H9 (cell line): Measurements from ENCODE around the gene MN1. TPM values are rescaled to one million over a fixed set of nuclear protein-coding genes. Genes with fewer than 3 reads are reported as not detected.

Source experiments
- DNase-seq: peaks from one replicate; pipeline ENCODE4 v3.0.0-alpha.2; 2017
- H2AFZ ChIP-seq: one replicate; pipeline ENCODE4 v1.6.1; 2013; ENCODE audit warnings: mild to moderate bottlenecking, low read length, control low read depth, moderate library complexity
- H2AK5ac ChIP-seq: 2 replicates; pipeline ENCODE4 v1.6.1; 2013; ENCODE audit warnings: low read length, control low read depth, mixed read lengths; ENCODE audit not compliant: insufficient read length
- H2BK120ac ChIP-seq: one replicate; pipeline ENCODE4 v1.6.1; 2013; ENCODE audit warnings: low read depth, mild to moderate bottlenecking, low read length, control low read depth, inconsistent platforms; ENCODE audit not compliant: poor library complexity, severe bottlenecking
- H2BK12ac ChIP-seq: 2 replicates; pipeline ENCODE4 v1.6.1; 2013; ENCODE audit warnings: low read length, control low read depth, mixed read lengths, low read depth; ENCODE audit not compliant: insufficient read length
- H2BK15ac ChIP-seq: 2 replicates; pipeline ENCODE4 v1.6.1; 2013; ENCODE audit warnings: low read depth, low read length, control low read depth
- H2BK20ac ChIP-seq: one replicate; pipeline ENCODE4 v1.6.1; 2013; ENCODE audit warnings: low read depth, mild to moderate bottlenecking, low read length, control low read depth, inconsistent platforms; ENCODE audit not compliant: poor library complexity, severe bottlenecking
- H2BK5ac ChIP-seq: 2 replicates; pipeline ENCODE4 v1.6.1; 2013; ENCODE audit warnings: low read length, control low read depth, mixed read lengths; ENCODE audit not compliant: insufficient read length
- H3K14ac ChIP-seq: 2 replicates; pipeline ENCODE4 v1.6.1; 2013; ENCODE audit warnings: low read length, control low read depth; ENCODE audit not compliant: insufficient read depth
- H3K18ac ChIP-seq: 2 replicates; pipeline ENCODE4 v1.6.1; 2013; ENCODE audit warnings: low read depth, mild to moderate bottlenecking, mixed read lengths, low read length, control low read depth; ENCODE audit not compliant: insufficient read length
- H3K23ac ChIP-seq: 2 replicates; pipeline ENCODE4 v1.6.1; 2013; ENCODE audit warnings: low read length, control low read depth, mixed read lengths, low read depth; ENCODE audit not compliant: insufficient read length
- H3K23me2 ChIP-seq: 2 replicates; pipeline ENCODE4 v1.6.1; 2013; ENCODE audit warnings: low read depth, mild to moderate bottlenecking, mixed read lengths, low read length, control low read depth; ENCODE audit not compliant: insufficient read length, poor library complexity, severe bottlenecking
- H3K27ac ChIP-seq: 2 replicates; pipeline ENCODE4 v1.5.1; 2013; ENCODE audit warnings: low read length, control low read depth, mixed read lengths, low read depth; ENCODE audit not compliant: insufficient read length
- H3K27me3 ChIP-seq: 2 replicates; pipeline ENCODE4 v1.6.1; 2013; ENCODE audit warnings: low read length, control low read depth, inconsistent platforms; ENCODE audit not compliant: insufficient read depth
- H3K4ac ChIP-seq: 2 replicates; pipeline ENCODE4 v1.6.1; 2013; ENCODE audit warnings: low read depth, mild to moderate bottlenecking, control low read depth, inconsistent platforms, low read length, moderate library complexity
- H3K4me1 ChIP-seq: 2 replicates; pipeline ENCODE4 v1.6.1; 2013; ENCODE audit warnings: low read length, control low read depth, inconsistent platforms; ENCODE audit not compliant: insufficient read depth
- H3K4me2 ChIP-seq: 2 replicates; pipeline ENCODE4 v1.6.1; 2013; ENCODE audit warnings: low read length, control low read depth, mixed read lengths; ENCODE audit not compliant: insufficient read length, insufficient read depth
- H3K56ac ChIP-seq: 2 replicates; pipeline ENCODE4 v1.6.1; 2013; ENCODE audit warnings: low read depth, mild to moderate bottlenecking, mixed read lengths, low read length, control low read depth; ENCODE audit not compliant: insufficient read length
- H3K79me1 ChIP-seq: 2 replicates; pipeline ENCODE4 v1.6.1; 2013; ENCODE audit warnings: low read depth, mild to moderate bottlenecking, moderate library complexity, low read length, control low read depth, inconsistent platforms; ENCODE audit not compliant: insufficient read depth, poor library complexity, severe bottlenecking
- H3K79me2 ChIP-seq: 2 replicates; pipeline ENCODE4 v1.6.1; 2013; ENCODE audit warnings: low read length, control low read depth, inconsistent platforms; ENCODE audit not compliant: insufficient read depth
- H3K9ac ChIP-seq: 2 replicates; pipeline ENCODE4 v1.6.1; 2013; ENCODE audit warnings: low read length, control low read depth, mixed read lengths; ENCODE audit not compliant: insufficient read length; ENCODE audit errors: extremely low read depth
- H3K9me3 ChIP-seq: one replicate; pipeline ENCODE4 v1.6.1; 2013; ENCODE audit warnings: low read depth, low read length, inconsistent platforms; ENCODE audit not compliant: control insufficient read depth
- H3T11ph ChIP-seq: one replicate; pipeline ENCODE4 v1.6.1; 2013; ENCODE audit warnings: mild to moderate bottlenecking, low read length, control low read depth, inconsistent platforms
- H4K20me1 ChIP-seq: one replicate; pipeline ENCODE4 v1.6.1; 2013; ENCODE audit not compliant: control insufficient read depth, insufficient read length, insufficient read depth
- H4K5ac ChIP-seq: 2 replicates; pipeline ENCODE4 v1.6.1; 2013; ENCODE audit warnings: low read depth, mild to moderate bottlenecking, mixed read lengths, low read length, control low read depth; ENCODE audit not compliant: insufficient read length
- H4K8ac ChIP-seq: replicated peaks from 2 replicates; pipeline ENCODE4 v1.6.1; 2013; ENCODE audit warnings: low read length, control low read depth, mixed read lengths, low read depth; ENCODE audit not compliant: insufficient read length
- H4K91ac ChIP-seq: 2 replicates; pipeline ENCODE4 v1.6.1; 2013; ENCODE audit warnings: low read depth, mild to moderate bottlenecking, moderate library complexity, mixed read lengths, low read length, control low read depth; ENCODE audit not compliant: insufficient read length
- H3K27ac Mint-ChIP-seq, 3 experiments: 2 replicates in 2 of 3; 3 replicates in 1 of 3; pipeline ENCODE4 v1.8.0; 2020 to 2021; ENCODE audit warnings: mixed read lengths in 3 of 3, mild to moderate bottlenecking in 1 of 3, moderate library complexity in 1 of 3
- H3K27me3 Mint-ChIP-seq: 2 replicates; pipeline ENCODE4 v1.8.0; 2021; ENCODE audit warnings: low read depth, mild to moderate bottlenecking, moderate library complexity, mixed read lengths
- H3K36me3 Mint-ChIP-seq, 3 experiments: 2 replicates in 2 of 3; 3 replicates in 1 of 3; pipeline ENCODE4 v1.8.0; 2020 to 2021; ENCODE audit warnings: low read depth in 3 of 3, mixed read lengths in 3 of 3; ENCODE audit not compliant: insufficient read depth in 1 of 3
- H3K4me1 Mint-ChIP-seq, 2 experiments: 2 replicates each; pipeline ENCODE4 v1.8.0; 2020; ENCODE audit warnings: mixed read lengths in 2 of 2
- H3K4me3 Mint-ChIP-seq, 2 experiments: 2 replicates in 1 of 2; 3 replicates in 1 of 2; pipeline ENCODE4 v1.8.0; 2020 to 2021; ENCODE audit warnings: mild to moderate bottlenecking in 2 of 2, mixed read lengths in 2 of 2, moderate library complexity in 1 of 2
- H3K9me3 Mint-ChIP-seq, 2 experiments: 2 replicates in 1 of 2; 3 replicates in 1 of 2; pipeline ENCODE4 v1.8.0; 2020; ENCODE audit warnings: mild to moderate bottlenecking in 2 of 2, mixed read lengths in 2 of 2, moderate library complexity in 1 of 2
- WGBS: extraction: QIAGEN DNeasy Blood & Tissue Kit; methylation state at CpG from one replicate; pipeline ENCODE4 v1.1.7; 2013; ENCODE audit warnings: missing lambda C conversion rate, low lambda C conversion rate, mixed read lengths; ENCODE audit not compliant: insufficient read length; ENCODE audit errors: extremely low coverage; 5-methylcytosine and 5-hydroxymethylcytosine counted together
- total RNA-seq: library from RNA; stranded (reverse); gene quantifications from 2 replicates; pipeline ENCODE4 v1.2.1, GENCODE V29; 2021
- TF ChIP-seq, protein P1 (sequence below): fragments of 200-600 bp; sonication (generic); conservative IDR thresholded peaks from 3 replicates; pipeline ENCODE4 v1.8.0; 2021; ENCODE audit warnings: antibody characterized with exemption, mild to moderate bottlenecking

MN1 gene
- total RNA-seq, 1 experiment from 2014 or later = 2.8 TPM

DNA sequence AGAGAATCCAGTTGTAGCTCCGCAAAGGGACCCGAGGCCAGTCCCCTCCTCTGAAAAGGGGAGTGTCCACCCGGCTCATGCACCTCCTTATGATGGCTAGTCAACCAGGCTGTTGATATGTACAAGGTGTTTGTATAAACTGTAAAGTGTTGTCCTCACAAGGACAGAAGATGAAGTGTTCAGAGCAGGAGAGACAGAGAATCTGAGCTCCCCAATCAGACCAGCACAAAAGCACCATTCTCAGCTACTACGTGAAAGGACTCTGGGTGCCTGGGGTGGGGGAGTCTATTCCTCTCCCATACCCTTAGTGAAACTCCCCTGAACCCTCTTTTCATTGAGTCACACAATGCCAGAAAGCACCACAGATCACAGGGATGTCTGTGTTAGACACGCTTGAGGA is 49.4 kb downstream of the MN1 start:
- H3T11ph ChIP-seq = no peak overlapping the region
- no peak for DNase-seq
- H4K8ac ChIP-seq = no peak overlapping the region
- TF ChIP-seq, protein P1, sequence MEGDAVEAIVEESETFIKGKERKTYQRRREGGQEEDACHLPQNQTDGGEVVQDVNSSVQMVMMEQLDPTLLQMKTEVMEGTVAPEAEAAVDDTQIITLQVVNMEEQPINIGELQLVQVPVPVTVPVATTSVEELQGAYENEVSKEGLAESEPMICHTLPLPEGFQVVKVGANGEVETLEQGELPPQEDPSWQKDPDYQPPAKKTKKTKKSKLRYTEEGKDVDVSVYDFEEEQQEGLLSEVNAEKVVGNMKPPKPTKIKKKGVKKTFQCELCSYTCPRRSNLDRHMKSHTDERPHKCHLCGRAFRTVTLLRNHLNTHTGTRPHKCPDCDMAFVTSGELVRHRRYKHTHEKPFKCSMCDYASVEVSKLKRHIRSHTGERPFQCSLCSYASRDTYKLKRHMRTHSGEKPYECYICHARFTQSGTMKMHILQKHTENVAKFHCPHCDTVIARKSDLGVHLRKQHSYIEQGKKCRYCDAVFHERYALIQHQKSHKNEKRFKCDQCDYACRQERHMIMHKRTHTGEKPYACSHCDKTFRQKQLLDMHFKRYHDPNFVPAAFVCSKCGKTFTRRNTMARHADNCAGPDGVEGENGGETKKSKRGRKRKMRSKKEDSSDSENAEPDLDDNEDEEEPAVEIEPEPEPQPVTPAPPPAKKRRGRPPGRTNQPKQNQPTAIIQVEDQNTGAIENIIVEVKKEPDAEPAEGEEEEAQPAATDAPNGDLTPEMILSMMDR = no peak
- H2BK20ac ChIP-seq = no peak overlapping the region
- H4K20me1 ChIP-seq = peaks cover 2% of the 10 kb centered on the region
- no peak overlapping the region for H2BK12ac ChIP-seq
- no peak overlapping the region for H2BK5ac ChIP-seq
- Mint-ChIP-seq H3K4me3 (no peak overlapping the region), H3K9me3 (no peaks in the 10 kb centered on the region), H3K36me3 (no peaks in the 10 kb centered on the region; a peak in 1 of 7 replicates), H3K27me3 (peaks cover 16% of the 10 kb centered on the region), H3K4me1 (peaks cover 43 to 46% of the 10 kb centered on the region in 2 experiments), H3K27ac (peak overlapping the region in 1 of 3 experiments; percentile 23; a peak in 1 of 7 replicates)
- H3K79me2 ChIP-seq = no peaks in the 10 kb centered on the region
- H3K79me1 ChIP-seq = no peaks in the 10 kb centered on the region
- H3K27me3 ChIP-seq = no peaks in the 10 kb centered on the region
- H3K9me3 ChIP-seq = no peaks in the 10 kb centered on the region
- H3K9ac ChIP-seq = no peak overlapping the region
- no peak overlapping the region for H3K23ac ChIP-seq
- no peak overlapping the region for H2AFZ ChIP-seq
- H3K18ac ChIP-seq = no peak overlapping the region
- H2BK15ac ChIP-seq = no peak overlapping the region
- H2AK5ac ChIP-seq = no peak overlapping the region
- no peaks in the 10 kb centered on the region for H3K23me2 ChIP-seq
- H2BK120ac ChIP-seq = no peak overlapping the region
- H3K4me2 ChIP-seq = no peak overlapping the region
- H3K27ac ChIP-seq = no peak overlapping the region
- no CpG with 5 or more reads among the region's 5 CpGs for WGBS
- no peak overlapping the region for H3K4ac ChIP-seq
- no peak overlapping the region for H3K56ac ChIP-seq
- H4K91ac ChIP-seq = no peak overlapping the region
- H4K5ac ChIP-seq = no peak overlapping the region
- H3K4me1 ChIP-seq = peaks cover 9% of the 10 kb centered on the region
- no peak overlapping the region for H3K14ac ChIP-seq
